ENCODE measurements around the gene ADD3. TPM values are rescaled to one million over a fixed set of nuclear protein-coding genes. Genes with fewer than 3 reads are reported as not detected.

The ADD3 gene
- polyA plus RNA-seq, 1 donor (not counting 4 experiments of a cell fraction or from before 2014, with no cell fraction given), result 61.7 TPM

- no peak overlapping the region for H2AFZ ChIP-seq (ENCODE audit: control insufficient read depth, low read length)
- H3K27me3 ChIP-seq (ENCODE audit: control insufficient read depth, extremely low read depth, insufficient read depth, low read length), result peaks cover 2% of the 10 kb centered on the region
- H3K9me3 ChIP-seq (ENCODE audit: control insufficient read depth, low read depth, low read length), result no peaks in the 10 kb centered on the region
- H3K79me2 ChIP-seq (ENCODE audit: control insufficient read depth, insufficient read depth, low read length), result no peaks in the 10 kb centered on the region
- no peaks in the 10 kb centered on the region for H3K36me3 ChIP-seq (ENCODE audit: control insufficient read depth in 2 of 2, extremely low read depth in 1 of 2, insufficient read depth in 2 of 2, low read length in 2 of 2)
- no peak for DNase-seq (ENCODE audit: low read depth, low spot score)
- H3K4me2 ChIP-seq (ENCODE audit: control insufficient read depth, extremely low read depth, insufficient read depth, low read depth, low read length), result no peak overlapping the region
- no peak for TF ChIP-seq CTCF (optimal IDR thresholded peaks at IDR 0.05 in 1 of 3, IDR thresholded peaks at IDR 0.05 in 1 of 3, conservative IDR thresholded peaks at IDR 0.05 in 1 of 3; ENCODE audit: extremely low read depth in 1 of 3, insufficient read depth in 2 of 3, low read length in 3 of 3)
- no peak for TF ChIP-seq EZH2 (IDR thresholded peaks at IDR 0.05; ENCODE audit: low read length)
- H3K4me3 ChIP-seq (ENCODE audit: control insufficient read depth in 2 of 3, extremely low read depth in 1 of 3, insufficient read depth in 2 of 3, low read depth in 1 of 3, low read length in 3 of 3), result no peak overlapping the region
- no peak overlapping the region for H3K27ac ChIP-seq (ENCODE audit: control insufficient read depth, insufficient read depth, low read length)
- no peak for FAIRE-seq
- dilution Hi-C loops (cut with MboI; ENCODE audit: extremely low pct_ligation_motif_present, low sequenced_read_pairs), result loop anchor here (25.0 kb wide), 1 partner anchor 144 kb away; no protein-coding TSS in a partner anchor
- no peak overlapping the region for H3K9ac ChIP-seq (ENCODE audit: control insufficient read depth, extremely low read depth, insufficient read depth, low read length)
- no peaks in the 10 kb centered on the region for H4K20me1 ChIP-seq (ENCODE audit: control insufficient read depth, extremely low read depth, insufficient read depth, low read length)
- H3K9me1 ChIP-seq (ENCODE audit: control insufficient read depth, extremely low read depth, insufficient read depth, low read length), result no peaks in the 10 kb centered on the region
- peaks cover 8% of the 10 kb centered on the region for H3K4me1 ChIP-seq (ENCODE audit: control insufficient read depth, extremely low read depth, insufficient read depth, low read length)
These were observed 135.2 kb downstream of the ADD3 start for GRCh38 chr10:110142965-110143364.

- no peak for DNase-seq (ENCODE audit: low read depth, low spot score)
- peaks cover 8% of the 10 kb centered on the region for H3K4me1 ChIP-seq (ENCODE audit: control insufficient read depth, extremely low read depth, insufficient read depth, low read length)
- no peaks in the 10 kb centered on the region for H3K9me3 ChIP-seq (ENCODE audit: control insufficient read depth, low read depth, low read length)
- H2AFZ ChIP-seq (ENCODE audit: control insufficient read depth, low read length), result no peak overlapping the region
- dilution Hi-C loops (cut with MboI; ENCODE audit: extremely low pct_ligation_motif_present, low sequenced_read_pairs), result loop anchor here (25.0 kb wide), 1 partner anchor 143 kb away; no protein-coding TSS in a partner anchor
- no peak for TF ChIP-seq EZH2 (IDR thresholded peaks at IDR 0.05; ENCODE audit: low read length)
- no peak for TF ChIP-seq CTCF (optimal IDR thresholded peaks at IDR 0.05 in 1 of 3, IDR thresholded peaks at IDR 0.05 in 1 of 3, conservative IDR thresholded peaks at IDR 0.05 in 1 of 3; ENCODE audit: extremely low read depth in 1 of 3, insufficient read depth in 2 of 3, low read length in 3 of 3)
- H3K27me3 ChIP-seq (ENCODE audit: control insufficient read depth, extremely low read depth, insufficient read depth, low read length), result peaks cover 5% of the 10 kb centered on the region
- no peak overlapping the region for H3K9ac ChIP-seq (ENCODE audit: control insufficient read depth, extremely low read depth, insufficient read depth, low read length)
- no peaks in the 10 kb centered on the region for H3K36me3 ChIP-seq (ENCODE audit: control insufficient read depth in 2 of 2, extremely low read depth in 1 of 2, insufficient read depth in 2 of 2, low read length in 2 of 2)
- no peaks in the 10 kb centered on the region for H3K9me1 ChIP-seq (ENCODE audit: control insufficient read depth, extremely low read depth, insufficient read depth, low read length)
- H3K79me2 ChIP-seq (ENCODE audit: control insufficient read depth, insufficient read depth, low read length), result no peaks in the 10 kb centered on the region
- FAIRE-seq, result no peak
- H4K20me1 ChIP-seq (ENCODE audit: control insufficient read depth, extremely low read depth, insufficient read depth, low read length), result no peaks in the 10 kb centered on the region
- no peak overlapping the region for H3K4me3 ChIP-seq (ENCODE audit: control insufficient read depth in 2 of 3, extremely low read depth in 1 of 3, insufficient read depth in 2 of 3, low read depth in 1 of 3, low read length in 3 of 3)
- no peak overlapping the region for H3K27ac ChIP-seq (ENCODE audit: control insufficient read depth, insufficient read depth, low read length)
- no peak overlapping the region for H3K4me2 ChIP-seq (ENCODE audit: control insufficient read depth, extremely low read depth, insufficient read depth, low read depth, low read length)
These were observed 136.7 kb downstream of the ADD3 start for GRCh38 chr10:110144507-110144906.

Measured in keratinocyte (primary cell).